BE2C (cell line): ENCODE measurements around the gene STATH.
"Not testable (repeated sequence)": the region's sequence is repeated elsewhere in the genome, so short reads cannot be mapped to it uniquely, and the experiment has no call there.

ENCODE experiments used
- DNase-seq: peaks from one replicate; pipeline ENCODE4 v3.0.0-alpha.2; 2020
- H3K27me3 ChIP-seq: fragments of 250-450 bp; sonication (Bioruptor Pico); 2 replicates; pipeline ENCODE4 v1.5.1; 2020; ENCODE audit warnings: mild to moderate bottlenecking
- H3K36me3 ChIP-seq: fragments of 250-450 bp; sonication (Bioruptor Pico); 2 replicates; pipeline ENCODE4 v1.5.1; 2020; ENCODE audit warnings: mild to moderate bottlenecking
- H3K4me1 ChIP-seq: fragments of 250-450 bp; sonication (Bioruptor Pico); 2 replicates; pipeline ENCODE4 v1.5.1; 2020
- H3K4me3 ChIP-seq: 2 replicates; pipeline ENCODE4 v1.5.1; 2011; ENCODE audit warnings: low read depth, low read length
- H3K9me3 ChIP-seq: fragments of 250-450 bp; sonication (Bioruptor Pico); 2 replicates; pipeline ENCODE4 v1.5.1; 2020
- TF ChIP-seq, protein P1 (sequence below): IDR thresholded peaks from 2 replicates; pipeline ENCODE4 v1.5.1; 2012; ENCODE audit warnings: mild to moderate bottlenecking, low read depth, low read length

STATH gene

DNA sequence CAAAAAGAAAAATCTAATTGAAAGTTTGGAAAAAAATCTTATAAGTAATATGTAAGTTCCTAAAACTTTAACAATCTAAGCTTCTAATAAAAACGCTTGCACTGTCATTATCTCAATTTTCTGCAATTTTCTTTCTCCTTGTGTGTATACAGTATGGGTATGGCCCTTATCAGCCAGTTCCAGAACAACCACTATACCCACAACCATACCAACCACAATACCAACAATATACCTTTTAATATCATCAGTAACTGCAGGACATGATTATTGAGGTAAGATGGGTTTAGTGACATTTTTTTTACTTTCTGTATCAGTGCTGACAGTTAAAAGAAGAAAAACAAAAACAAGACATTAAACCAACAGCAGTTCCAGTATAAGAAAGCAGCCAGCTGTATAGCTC lies 4.9 kb downstream of the STATH start:
- Histone ChIP-seq H3K9me3 (no peaks in the 10 kb centered on the region), H3K27me3 (no peaks in the 10 kb centered on the region), H3K36me3 (no peaks in the 10 kb centered on the region), H3K4me1 (no peaks in the 10 kb centered on the region), H3K4me3 (no peak overlapping the region)
- DNase-seq = no peak
- TF ChIP-seq, protein P1, sequence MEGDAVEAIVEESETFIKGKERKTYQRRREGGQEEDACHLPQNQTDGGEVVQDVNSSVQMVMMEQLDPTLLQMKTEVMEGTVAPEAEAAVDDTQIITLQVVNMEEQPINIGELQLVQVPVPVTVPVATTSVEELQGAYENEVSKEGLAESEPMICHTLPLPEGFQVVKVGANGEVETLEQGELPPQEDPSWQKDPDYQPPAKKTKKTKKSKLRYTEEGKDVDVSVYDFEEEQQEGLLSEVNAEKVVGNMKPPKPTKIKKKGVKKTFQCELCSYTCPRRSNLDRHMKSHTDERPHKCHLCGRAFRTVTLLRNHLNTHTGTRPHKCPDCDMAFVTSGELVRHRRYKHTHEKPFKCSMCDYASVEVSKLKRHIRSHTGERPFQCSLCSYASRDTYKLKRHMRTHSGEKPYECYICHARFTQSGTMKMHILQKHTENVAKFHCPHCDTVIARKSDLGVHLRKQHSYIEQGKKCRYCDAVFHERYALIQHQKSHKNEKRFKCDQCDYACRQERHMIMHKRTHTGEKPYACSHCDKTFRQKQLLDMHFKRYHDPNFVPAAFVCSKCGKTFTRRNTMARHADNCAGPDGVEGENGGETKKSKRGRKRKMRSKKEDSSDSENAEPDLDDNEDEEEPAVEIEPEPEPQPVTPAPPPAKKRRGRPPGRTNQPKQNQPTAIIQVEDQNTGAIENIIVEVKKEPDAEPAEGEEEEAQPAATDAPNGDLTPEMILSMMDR = no peak

DNA sequence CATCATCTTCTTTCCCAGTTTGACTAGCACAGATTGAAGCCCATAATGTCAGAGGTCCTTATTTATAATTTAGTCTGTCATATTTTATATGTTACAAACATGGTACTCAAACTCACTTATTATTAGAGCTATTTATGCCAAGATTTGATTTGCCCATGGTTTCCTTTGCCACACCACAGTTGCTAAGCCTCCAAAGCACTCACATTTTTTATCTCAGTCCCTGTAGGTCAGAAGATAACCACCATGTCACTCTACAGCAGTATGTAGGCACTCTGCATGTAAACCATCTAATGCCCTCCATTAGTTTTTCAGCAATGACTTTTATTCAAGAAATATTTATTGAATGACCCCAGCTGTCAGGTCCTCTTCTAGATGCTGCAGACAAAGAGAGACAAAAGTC lies 6.7 kb downstream of the STATH start:
- no peak for DNase-seq
- no peak overlapping the region for H3K4me3 ChIP-seq
- H3K4me1 ChIP-seq = no peaks in the 10 kb centered on the region; the same call in 1 of the 2 replicates
- H3K9me3 ChIP-seq = no peaks in the 10 kb centered on the region
- no peaks in the 10 kb centered on the region for H3K27me3 ChIP-seq
- no peaks in the 10 kb centered on the region for H3K36me3 ChIP-seq
- TF ChIP-seq, protein P1 = no peak

DNA sequence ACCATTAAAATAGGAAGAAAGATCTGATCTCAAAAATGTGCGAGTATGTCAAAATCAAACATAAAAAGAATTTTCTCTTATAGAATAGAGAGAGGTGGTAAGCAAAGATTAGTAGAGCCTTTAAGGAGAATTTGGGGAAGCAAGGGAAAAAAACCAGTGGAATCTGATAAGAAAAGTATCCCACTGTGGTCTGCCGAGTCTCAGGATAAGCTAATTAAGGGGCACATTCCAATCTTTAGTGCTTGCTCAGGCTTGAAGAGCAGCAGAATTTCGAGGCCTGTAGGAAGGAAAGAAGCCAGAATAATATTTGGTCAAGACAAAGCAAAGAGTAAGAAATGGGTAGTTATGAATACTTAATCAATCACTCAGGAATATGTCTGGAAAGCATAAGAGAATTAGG lies 13.0 kb downstream of the STATH start:
- Histone ChIP-seq H3K36me3 (no peaks in the 10 kb centered on the region), H3K4me3 (no peak overlapping the region), H3K27me3 (no peaks in the 10 kb centered on the region), H3K4me1 (no peaks in the 10 kb centered on the region; the same call in 1 of the 2 replicates), H3K9me3 (no peaks in the 10 kb centered on the region)
- TF ChIP-seq, protein P1 = no peak
- DNase-seq = no peak

DNA sequence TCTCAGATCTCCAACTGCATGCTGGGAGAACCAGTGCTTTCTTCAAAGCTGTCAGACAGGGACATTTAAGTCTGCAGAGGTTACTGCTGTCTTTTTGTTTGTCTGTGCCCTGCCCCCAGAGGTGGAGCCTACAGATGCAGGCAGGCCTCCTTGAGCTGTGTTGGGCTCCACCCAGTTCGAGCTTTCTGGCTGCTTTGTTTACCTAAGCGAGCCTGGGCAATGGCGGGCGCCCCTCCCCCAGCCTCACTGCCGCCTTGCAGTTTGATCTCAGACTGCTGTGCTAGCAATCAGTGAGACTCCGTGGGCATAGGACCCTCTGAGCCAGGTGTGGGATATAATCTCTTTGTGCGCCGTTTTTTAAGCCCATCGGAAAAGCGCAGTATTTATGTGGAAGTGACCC lies 23.2 kb downstream of the STATH start:
- H3K9me3 ChIP-seq, H3K4me1 ChIP-seq, H3K27me3 ChIP-seq, DNase-seq, H3K4me3 ChIP-seq, H3K36me3 ChIP-seq: not testable (repeated sequence)

DNA sequence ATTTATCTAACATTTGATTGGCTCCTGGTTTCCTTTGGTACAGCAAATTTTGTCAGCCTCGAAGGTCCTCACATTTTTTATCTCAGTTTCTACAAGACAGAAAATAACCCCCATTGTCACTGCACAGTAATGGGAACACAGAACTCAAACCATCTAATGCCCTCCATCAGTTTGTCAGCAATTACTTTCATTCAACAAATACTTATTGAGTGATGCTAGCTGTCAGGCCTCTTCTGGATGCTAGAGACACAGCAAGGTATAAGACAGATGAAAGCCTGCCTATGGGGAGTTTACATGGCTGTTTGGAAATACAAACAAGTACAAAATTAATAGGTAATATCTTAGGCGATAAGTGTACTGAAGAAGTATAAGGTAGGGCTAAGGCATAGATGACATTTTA lies 27.5 kb downstream of the STATH start:
- H3K9me3 ChIP-seq = no peaks in the 10 kb centered on the region; the same call in 1 of the 2 replicates
- TF ChIP-seq, protein P1 = no peak
- no peak overlapping the region for H3K4me3 ChIP-seq
- H3K36me3 ChIP-seq = no peaks in the 10 kb centered on the region
- no peaks in the 10 kb centered on the region for H3K27me3 ChIP-seq
- no peak for DNase-seq
- H3K4me1 ChIP-seq = no peaks in the 10 kb centered on the region

DNA sequence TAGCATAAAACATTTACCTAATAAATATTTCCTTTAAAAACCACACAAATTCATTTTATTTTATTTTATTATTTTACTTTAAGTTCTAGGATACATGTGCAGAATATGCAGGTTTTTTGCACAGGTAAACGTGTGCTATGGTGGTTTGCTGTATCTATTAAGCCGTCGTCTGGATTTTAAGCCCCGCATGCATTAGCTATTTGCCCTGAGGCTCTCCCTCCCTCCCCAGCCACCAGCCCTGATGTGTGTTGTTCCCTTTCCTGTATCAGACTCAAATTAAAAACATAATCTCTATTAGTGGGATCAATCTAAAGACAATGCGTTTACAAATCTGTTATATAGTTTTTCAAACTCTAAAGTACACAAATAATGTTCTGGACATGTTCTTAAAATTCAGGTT lies 31.2 kb downstream of the STATH start:
- TF ChIP-seq, protein P1 = no peak
- H3K27me3 ChIP-seq = no peaks in the 10 kb centered on the region
- H3K9me3 ChIP-seq = no peaks in the 10 kb centered on the region; the same call in 1 of the 2 replicates
- no peaks in the 10 kb centered on the region for H3K4me1 ChIP-seq
- peak; percentile 42 for DNase-seq
- no peaks in the 10 kb centered on the region for H3K36me3 ChIP-seq
- H3K4me3 ChIP-seq = no peak overlapping the region

DNA sequence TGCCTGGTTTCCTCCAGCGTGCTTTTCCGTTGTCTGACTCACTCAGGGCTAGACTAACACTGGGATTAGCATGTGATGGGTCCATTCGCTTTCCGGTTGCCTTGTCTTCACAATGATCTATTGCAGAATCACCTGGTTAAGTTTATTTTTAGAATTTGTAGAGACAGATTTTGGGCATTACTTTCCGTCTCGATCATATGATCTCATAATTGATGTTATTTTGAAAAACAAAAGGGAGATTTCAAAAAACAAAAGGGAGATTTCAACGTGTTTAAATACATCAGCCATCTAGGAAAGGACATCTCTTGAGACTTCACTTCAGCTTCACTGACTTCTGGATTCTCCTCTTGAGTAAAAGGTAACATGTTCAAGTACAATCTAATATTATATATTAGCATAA lies 32.4 kb downstream of the STATH start, which contains the start of gene HTN3:
Gene HTN3, plus strand, starts transcription at position 301 of the 400 bp plus-strand sequence. CDS start 2,282 bp downstream, outside the sequence.
- not testable (repeated sequence) for H3K9me3 ChIP-seq, H3K27me3 ChIP-seq, DNase-seq, H3K4me1 ChIP-seq, H3K4me3 ChIP-seq, H3K36me3 ChIP-seq

DNA sequence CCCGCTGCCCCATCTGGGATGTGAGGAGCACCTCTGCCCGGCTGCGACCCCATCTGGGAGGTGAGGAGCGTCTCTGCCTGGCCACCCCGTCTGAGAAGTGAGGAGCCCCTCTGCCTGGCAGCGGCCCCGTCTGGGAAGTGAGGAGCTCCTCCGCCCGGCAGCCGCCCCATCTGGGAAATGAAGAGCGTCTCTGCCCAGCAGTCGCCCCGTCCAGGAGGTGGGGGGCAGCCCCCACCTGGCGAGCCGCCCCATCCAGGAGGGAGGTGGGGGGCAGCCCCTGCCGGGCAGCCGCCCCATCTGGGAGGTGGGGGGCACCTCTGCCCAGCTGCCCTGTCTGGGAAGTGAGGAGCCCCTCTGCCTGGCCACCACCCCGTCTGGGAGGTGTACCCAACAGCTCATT lies 41.8 kb downstream of the STATH start:
- H3K9me3 ChIP-seq, H3K27me3 ChIP-seq, H3K4me1 ChIP-seq, DNase-seq, H3K36me3 ChIP-seq, H3K4me3 ChIP-seq: not testable (repeated sequence)

DNA sequence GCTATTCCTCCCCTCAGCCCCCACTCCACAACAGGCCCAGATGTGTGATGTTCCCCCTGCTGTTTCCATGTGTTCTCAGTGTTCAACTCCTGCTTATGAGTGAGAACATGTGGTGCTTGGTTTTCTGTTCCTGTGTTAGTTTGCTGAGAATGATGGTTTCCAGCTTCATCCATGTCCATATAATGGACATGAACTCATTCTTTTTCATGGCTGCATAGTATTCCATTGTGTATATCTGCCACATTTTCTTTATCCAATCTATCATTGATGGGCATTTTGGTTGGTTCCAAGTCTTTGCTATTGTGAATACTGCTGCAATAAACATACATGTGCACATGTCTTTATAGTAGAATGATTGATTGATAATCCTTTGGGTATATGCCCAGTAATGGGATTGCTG lies 44.2 kb downstream of the STATH start:
- H3K9me3 ChIP-seq, H3K4me1 ChIP-seq, H3K27me3 ChIP-seq, H3K36me3 ChIP-seq, H3K4me3 ChIP-seq, DNase-seq: not testable (repeated sequence)
